GM18519 (cell line): ENCODE measurements around the gene CNOT4.
"Not testable (repeated sequence)": the region's sequence is repeated elsewhere in the genome, so short reads cannot be mapped to it uniquely, and the experiment has no call there.

Experiments used
- ATAC-seq: cut with Tn5 transposase; IDR thresholded peaks from one replicate; pipeline ENCODE4 v1.9.1; 2021; ENCODE audit warnings: mild to moderate bottlenecking, moderate library complexity; ENCODE audit not compliant: unreplicated experiment, low FRiP score

CNOT4 gene

GRCh38 chr7:135517060-135517459 is 7.2 kb upstream of the CNOT4 start:
- ATAC-seq = no peak

- no peak for ATAC-seq
These were observed 5.0 kb upstream of the CNOT4 start for GRCh38 chr7:135514856-135515255.

- ATAC-seq = peak; percentile 47
These were observed 2.4 kb upstream of the CNOT4 start for GRCh38 chr7:135512135-135512887.

- no peak for ATAC-seq
These were observed 786 bp upstream of the CNOT4 start for GRCh38 chr7:135510592-135511183.

DNA sequence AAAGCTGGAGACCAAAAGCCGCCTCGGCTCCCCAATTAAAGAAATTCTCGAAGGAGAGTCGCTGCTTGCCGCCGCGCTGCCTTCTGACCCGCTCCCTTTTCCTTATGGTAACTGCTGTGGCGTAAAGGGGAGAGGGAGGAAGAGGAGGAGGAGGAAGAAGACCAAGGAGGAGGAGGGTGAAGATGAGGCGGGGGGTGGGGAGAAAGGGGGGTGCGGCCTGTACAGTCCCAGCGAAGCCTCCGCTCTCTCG is 388 bp downstream of the CNOT4 start:
- ATAC-seq = no peak

GRCh38 chr7:135508883-135509588 is 866 bp downstream of the CNOT4 start:
- ATAC-seq = peak; percentile 25

- no peak for ATAC-seq
These were observed 8.5 kb downstream of the CNOT4 start for GRCh38 chr7:135501402-135501801.

GRCh38 chr7:135499818-135500217 is 10.1 kb downstream of the CNOT4 start:
- no peak for ATAC-seq

- not testable (repeated sequence) for ATAC-seq
These were observed 12.7 kb downstream of the CNOT4 start for GRCh38 chr7:135497161-135497560.

- ATAC-seq = no peak
These were observed 16.5 kb downstream of the CNOT4 start for GRCh38 chr7:135493362-135493761.

GRCh38 chr7:135492151-135492550 is 17.8 kb downstream of the CNOT4 start:
- ATAC-seq = no peak

GRCh38 chr7:135490783-135491182 is 19.1 kb downstream of the CNOT4 start:
- ATAC-seq = no peak

DNA sequence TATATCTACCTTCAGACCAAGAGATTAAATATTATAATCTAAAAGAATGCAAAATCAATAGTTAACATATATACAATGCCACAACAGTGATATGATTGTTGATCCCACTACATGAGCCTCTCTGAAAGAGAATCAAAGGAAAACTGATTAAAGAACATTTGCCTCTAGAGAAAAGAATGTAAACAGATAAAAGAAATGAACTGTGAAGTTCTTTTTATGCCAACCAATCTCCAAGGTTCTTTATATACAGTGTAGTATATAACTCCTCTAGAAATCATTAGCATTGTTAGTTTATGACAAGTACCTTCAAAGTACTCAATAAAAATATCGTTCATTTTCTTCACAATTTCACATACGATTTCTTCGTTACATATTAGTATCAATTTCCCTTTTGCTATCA is 20.1 kb downstream of the CNOT4 start:
- ATAC-seq = no peak

- ATAC-seq = no peak
These were observed 23.5 kb downstream of the CNOT4 start for GRCh38 chr7:135486261-135486920.

DNA sequence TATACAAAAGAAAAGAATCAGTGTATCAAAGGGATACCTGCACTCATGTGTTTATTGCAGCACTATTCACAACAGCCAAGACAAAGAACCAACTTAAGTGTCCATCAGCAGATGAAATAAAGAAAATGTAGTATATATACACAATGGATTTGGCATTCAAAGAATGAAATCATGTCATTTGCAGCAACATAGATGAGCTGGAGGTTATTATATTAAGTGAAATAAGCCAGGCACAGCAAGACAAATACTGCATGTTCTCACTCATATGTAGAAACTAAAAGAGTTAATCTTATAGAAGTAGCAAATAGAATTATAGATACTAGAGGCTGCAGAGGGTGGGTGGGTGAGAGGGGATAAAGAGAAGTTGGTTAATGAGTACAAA is 28.3 kb downstream of the CNOT4 start:
- ATAC-seq = no peak

DNA sequence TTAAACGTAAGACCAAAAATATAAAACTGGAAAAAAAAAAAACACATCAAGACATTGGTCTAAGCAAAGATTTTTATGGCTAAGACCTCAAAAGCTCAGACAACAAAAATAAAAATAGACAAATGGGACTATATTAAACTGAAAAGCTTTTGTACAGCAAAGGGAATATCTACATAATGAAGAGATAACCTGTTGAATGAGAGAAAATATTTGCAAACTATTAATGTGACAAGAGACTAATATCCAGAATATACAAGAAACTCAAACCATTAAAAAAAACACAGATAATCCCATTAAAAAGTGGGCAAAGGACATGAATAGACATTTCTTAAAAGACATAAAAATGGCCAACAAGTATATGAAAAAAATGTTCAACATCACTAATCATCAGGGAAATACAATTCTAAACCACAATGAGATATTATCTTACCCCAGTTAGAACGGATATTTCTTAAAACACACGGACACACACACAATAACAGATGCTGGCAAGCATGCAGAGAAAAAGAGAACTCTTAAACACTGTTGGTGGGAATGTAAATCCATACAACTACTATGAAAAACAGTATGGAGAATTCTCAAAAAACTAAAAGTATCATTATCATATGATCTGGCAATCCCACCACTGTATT is 28.8 kb downstream of the CNOT4 start:
- ATAC-seq = no peak

DNA sequence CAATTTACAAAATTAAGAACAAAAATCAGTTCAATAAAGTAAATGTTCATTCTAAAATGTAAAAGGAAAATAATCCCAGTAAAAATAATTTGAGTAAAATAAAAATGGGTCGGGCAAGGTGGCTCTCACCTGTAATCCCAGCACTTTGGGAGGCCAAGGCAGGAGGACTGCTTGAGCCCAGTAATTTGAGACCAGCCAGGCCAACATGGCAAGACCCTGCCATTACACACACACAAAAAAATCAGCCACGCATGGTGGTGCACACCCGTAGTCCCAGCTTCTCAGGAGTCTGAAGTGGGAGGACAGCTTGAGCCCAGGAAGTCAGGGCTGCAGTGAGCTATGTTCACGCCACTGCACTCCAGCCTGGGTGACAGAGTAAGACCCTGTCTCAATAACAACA is 34.4 kb downstream of the CNOT4 start:
- no peak for ATAC-seq

DNA sequence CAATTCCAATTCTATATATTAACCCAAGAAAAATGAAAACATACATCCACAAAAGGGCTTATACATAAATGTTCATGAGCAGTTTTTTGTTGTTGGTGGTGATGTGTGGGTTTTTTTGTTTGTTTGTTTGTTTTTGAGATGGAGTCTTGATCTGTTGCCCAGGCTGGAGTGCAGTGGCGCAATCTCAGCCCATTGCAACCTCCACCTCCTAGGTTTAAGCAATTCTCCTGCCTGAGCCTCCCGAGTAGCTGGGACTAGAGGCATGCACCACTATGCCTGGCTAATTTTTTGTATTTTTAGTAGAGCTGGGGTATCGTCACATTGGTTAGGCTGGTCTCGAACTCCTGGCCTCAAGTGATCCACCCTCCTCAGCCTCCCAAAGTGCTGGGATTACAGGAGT is 40.2 kb downstream of the CNOT4 start:
- ATAC-seq = not testable (repeated sequence)

- no peak for ATAC-seq
These were observed 42.6 kb downstream of the CNOT4 start for GRCh38 chr7:135467207-135467711.

- no peak for ATAC-seq
These were observed 43.3 kb downstream of the CNOT4 start for GRCh38 chr7:135466442-135467206.
